Measurements from ENCODE around the gene HSPA12B.

GRCh38 chr20:3788685-3789155 lies 56.2 kb downstream of the HSPA12B start:
- TF ChIP-seq CTCF (IDR thresholded peaks at IDR 0.05; ENCODE audit: poor library complexity, severe bottlenecking) (no peak), EZH2 (IDR thresholded peaks at IDR 0.05; ENCODE audit: borderline replicate concordance, insufficient read depth, low read length, poor library complexity, severe bottlenecking) (no peak)
